Skin epidermis (tissue), 12 donors: ENCODE measurements around the gene ATP9B.
"Not testable (repeated sequence)": the region's sequence is repeated elsewhere in the genome, so short reads cannot be mapped to it uniquely, and the experiment has no call there.

ENCODE experiments used
- H3K27ac ChIP-seq, 21 experiments: fragments of 200-600 bp; sonication (generic) in 11 of 21; one replicate each; pipeline ENCODE4 v1.5.0; 2020; ENCODE audit warnings: mild to moderate bottlenecking in 3 of 21, inconsistent platforms in 2 of 21, moderate library complexity in 2 of 21
- H3K4me3 ChIP-seq, 7 experiments: fragments of 200-600 bp; sonication (generic) in 2 of 7; one replicate each; pipeline ENCODE4 v1.5.0; 2020; ENCODE audit warnings: inconsistent platforms in 2 of 7, mild to moderate bottlenecking in 2 of 7, moderate library complexity in 1 of 7

ATP9B gene

GRCh38 chr18:79068341-79068936 is 755 bp upstream of the ATP9B start:
- Histone ChIP-seq H3K27ac (peak overlapping the region; percentile 43 to 99 (median 94)), H3K4me3 (peak overlapping the region; percentile 72 to 100 (median 87))

GRCh38 chr18:79069717-79070151 is 540 bp downstream of the ATP9B start:
- Histone ChIP-seq H3K27ac (peak overlapping the region; percentile 75 to 99 (median 94)), H3K4me3 (peak overlapping the region; percentile 72 to 100 (median 87))

GRCh38 chr18:79070486-79070885 is 1.3 kb downstream of the ATP9B start:
- peak overlapping the region in 6 of 7 experiments; percentile 72 to 100 (median 84) for H3K4me3 ChIP-seq
- peak overlapping the region in 2 of 21 experiments; percentile 39 to 99 for H3K27ac ChIP-seq

DNA sequence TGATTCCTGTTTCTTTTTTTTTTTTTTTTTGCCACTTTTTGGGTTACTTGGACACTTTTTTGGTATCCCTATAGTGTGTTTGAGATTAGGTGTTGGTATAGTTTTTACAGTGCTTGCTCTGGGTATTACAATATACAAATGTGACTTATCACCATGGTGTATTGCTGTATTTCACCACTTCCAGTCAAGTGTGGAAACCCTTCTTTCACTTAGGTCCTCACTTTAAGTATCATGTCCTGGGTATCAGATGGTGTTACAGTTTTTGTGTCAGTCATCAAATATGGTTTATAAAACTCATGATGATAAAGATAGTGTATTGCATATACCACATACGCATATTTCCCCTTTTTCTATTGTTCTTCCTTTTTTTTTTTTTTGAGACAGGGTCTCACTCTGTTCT is 1.8 kb downstream of the ATP9B start:
- H3K27ac ChIP-seq = no peak overlapping the region
- H3K4me3 ChIP-seq = no peak overlapping the region

- Histone ChIP-seq H3K27ac (no peak overlapping the region), H3K4me3 (no peak overlapping the region)
Measured at GRCh38 chr18:79071503-79072210, 2.5 kb downstream of the ATP9B start.

DNA sequence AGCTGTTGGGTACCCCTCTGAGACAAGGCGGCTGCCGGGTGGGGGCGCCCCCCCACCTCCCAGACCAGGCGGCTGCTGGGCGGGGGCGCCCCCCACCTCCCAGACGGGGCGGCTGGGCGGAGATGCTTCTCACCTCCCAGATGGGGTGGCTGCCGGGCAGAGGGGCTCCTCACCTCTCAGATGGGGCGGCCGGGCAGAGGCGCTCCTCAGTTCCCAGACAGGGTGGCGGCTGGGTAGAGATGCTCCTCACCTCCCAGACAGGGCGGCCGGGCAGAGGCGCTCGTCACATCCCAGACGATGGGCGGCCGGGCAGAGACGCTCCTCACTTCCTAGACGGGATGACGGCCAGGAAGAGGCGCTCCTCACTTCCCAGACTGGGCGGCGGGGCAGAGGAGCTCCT is 3.5 kb downstream of the ATP9B start:
- not testable (repeated sequence) for H3K4me3 ChIP-seq, H3K27ac ChIP-seq

DNA sequence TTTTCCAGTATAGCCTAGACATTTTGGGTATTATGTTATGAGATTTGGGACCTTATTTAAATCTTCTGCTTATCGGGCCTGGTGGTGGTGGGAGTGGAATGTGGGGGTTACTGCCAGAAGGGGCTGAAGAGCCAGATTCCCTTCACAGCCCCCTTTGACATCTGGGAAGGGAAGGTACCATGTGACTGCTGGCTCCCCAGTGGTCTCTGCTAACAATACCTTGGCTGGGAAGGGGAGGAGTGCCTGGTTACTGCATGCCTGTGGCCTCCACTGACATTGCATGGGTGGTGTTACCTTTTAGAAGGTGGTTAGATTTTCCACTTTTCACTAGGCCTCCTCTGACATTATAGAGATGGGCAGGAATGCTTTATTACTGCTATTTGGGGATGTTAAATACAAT is 8.0 kb downstream of the ATP9B start:
- H3K4me3 ChIP-seq = no peak overlapping the region

GRCh38 chr18:79078791-79079190 is 9.6 kb downstream of the ATP9B start:
- not testable (repeated sequence) for H3K4me3 ChIP-seq, H3K27ac ChIP-seq

More for the DNA sequence above, 8.0 kb downstream of the ATP9B start:
- no peak overlapping the region for H3K27ac ChIP-seq

DNA sequence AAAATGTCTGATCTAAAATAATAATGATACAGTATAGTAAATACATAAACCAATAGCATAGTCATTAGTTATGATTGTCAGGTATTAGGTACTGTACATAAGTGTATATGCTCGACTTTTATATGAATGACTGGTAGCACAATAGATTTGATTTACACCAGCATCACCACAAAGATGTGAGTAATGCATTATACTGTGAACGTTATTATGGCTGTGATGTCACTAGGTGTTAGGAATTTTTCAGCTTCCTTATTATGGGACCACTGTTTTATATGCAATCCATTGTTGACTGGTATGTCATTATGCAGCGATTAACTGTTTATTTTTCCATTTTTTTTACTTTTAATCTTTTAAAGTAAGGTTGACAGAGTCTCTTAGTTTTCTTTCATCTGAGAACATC is 23.7 kb downstream of the ATP9B start:
- H3K4me3 ChIP-seq = no peak overlapping the region

DNA sequence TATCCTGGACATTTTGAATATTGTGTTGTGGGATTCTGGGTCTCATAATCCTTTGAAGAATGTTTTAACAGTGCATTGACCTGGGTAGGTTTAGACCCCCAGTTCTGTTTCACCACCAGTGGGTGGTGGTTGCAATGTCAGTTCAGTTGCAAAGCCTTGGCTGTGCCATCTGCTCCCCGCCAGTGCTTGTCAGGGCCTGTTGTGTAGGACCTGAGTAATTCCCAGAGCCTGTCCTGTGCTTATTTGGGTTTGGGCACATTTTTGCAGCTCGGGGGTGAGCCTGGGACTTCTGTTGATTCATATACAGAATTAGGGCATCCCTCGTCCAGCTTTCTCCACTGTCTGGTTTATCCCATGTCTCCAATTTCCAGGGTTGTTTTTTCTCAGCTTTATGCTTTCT is 24.8 kb downstream of the ATP9B start:
- H3K27ac ChIP-seq = no peak overlapping the region

More for the DNA sequence above, 23.7 kb downstream of the ATP9B start:
- no peak overlapping the region for H3K27ac ChIP-seq

GRCh38 chr18:79095216-79095615 is 26.0 kb downstream of the ATP9B start:
- Histone ChIP-seq H3K27ac (no peak overlapping the region), H3K4me3 (no peak overlapping the region)

More for the DNA sequence above, 24.8 kb downstream of the ATP9B start:
- no peak overlapping the region for H3K4me3 ChIP-seq

GRCh38 chr18:79100944-79101343 is 31.8 kb downstream of the ATP9B start:
- no peak overlapping the region for H3K4me3 ChIP-seq

GRCh38 chr18:79102886-79103285 is 33.7 kb downstream of the ATP9B start:
- H3K4me3 ChIP-seq = no peak overlapping the region
- no peak overlapping the region for H3K27ac ChIP-seq

More at GRCh38 chr18:79100944-79101343, 31.8 kb downstream of the ATP9B start:
- no peak overlapping the region for H3K27ac ChIP-seq

GRCh38 chr18:79104137-79104536 is 34.9 kb downstream of the ATP9B start:
- no peak overlapping the region for H3K27ac ChIP-seq

GRCh38 chr18:79105455-79105854 is 36.3 kb downstream of the ATP9B start:
- H3K4me3 ChIP-seq = no peak overlapping the region
- no peak overlapping the region for H3K27ac ChIP-seq

More at GRCh38 chr18:79104137-79104536, 34.9 kb downstream of the ATP9B start:
- no peak overlapping the region for H3K4me3 ChIP-seq

DNA sequence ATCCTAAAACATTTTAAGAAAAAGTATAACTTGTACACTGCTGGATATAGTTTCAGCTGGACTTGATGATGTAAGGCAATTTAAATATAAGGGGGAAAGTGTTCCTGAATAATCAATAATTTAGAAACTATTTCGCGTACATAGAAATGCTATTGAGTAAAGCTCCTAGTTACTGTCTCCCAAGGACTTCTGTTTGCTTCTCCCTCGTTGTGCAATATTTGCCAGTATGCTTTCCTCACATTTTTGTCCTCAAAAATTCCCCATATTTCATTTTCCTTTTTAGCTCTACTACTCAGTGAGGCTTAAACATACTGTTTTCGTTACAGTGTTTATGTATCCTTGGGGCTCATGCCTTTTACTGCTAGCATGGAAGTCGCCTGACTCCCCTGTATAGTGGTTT is 36.9 kb downstream of the ATP9B start:
- Histone ChIP-seq H3K4me3 (no peak overlapping the region), H3K27ac (no peak overlapping the region)

DNA sequence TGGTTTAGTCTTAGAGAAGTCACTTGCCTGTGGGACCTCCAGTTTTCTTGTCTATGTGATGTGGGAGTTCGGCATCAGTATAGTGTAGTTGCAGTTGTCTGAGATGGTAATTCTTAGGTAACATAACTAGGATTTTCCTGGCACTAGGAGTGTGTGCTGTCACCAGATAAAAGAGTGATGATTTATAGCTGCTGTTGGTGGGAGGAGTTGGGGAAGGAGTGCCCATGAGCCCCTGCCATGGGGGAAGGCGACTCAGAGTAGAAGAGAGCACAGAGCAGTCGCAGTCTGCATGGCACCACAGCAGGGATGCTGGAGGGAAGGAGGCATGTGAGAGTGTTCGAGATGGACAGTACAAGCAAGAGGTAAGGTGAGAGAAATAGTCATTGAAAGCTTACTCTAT is 38.7 kb downstream of the ATP9B start:
- H3K27ac ChIP-seq = no peak overlapping the region
- no peak overlapping the region for H3K4me3 ChIP-seq

DNA sequence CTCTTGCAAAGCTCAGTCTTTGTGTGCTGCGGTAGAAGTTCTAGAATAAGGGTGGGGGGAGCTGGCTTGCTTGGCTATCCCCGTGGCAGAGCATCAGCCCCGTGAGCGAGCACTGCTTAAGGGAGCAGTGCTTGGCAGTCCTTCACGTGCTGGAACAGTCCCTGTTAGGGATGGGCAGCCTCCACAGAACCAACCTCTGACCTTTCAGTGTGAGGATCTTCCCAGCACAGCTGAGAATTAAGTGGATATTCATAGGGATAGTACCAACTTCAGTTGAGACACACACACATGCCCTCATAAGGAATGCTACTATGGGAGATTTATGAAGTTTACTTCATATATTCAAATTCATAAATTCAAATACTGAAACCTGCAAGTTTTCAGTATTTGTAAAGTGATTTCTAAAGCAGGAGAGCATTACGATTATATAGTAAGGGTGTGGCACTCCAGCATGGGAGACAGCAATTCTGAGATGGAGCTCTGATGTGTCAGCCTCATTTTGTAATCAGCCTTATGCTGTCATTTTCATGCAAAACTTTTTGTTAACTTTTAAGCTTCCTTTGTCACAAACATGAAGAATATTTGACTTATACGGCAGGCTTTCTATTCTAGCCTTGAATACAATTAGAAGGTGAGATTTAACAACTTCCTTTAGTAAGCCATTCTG is 39.5 kb downstream of the ATP9B start:
- Histone ChIP-seq H3K27ac (peak overlapping the region in 1 of 21 experiments; percentile 35), H3K4me3 (no peak overlapping the region)

GRCh38 chr18:79111483-79111882 is 42.3 kb downstream of the ATP9B start:
- H3K27ac ChIP-seq = no peak overlapping the region
- H3K4me3 ChIP-seq = no peak overlapping the region

- Histone ChIP-seq H3K27ac (no peak overlapping the region), H3K4me3 (no peak overlapping the region)
Measured at GRCh38 chr18:79117385-79117784, 48.2 kb downstream of the ATP9B start.

DNA sequence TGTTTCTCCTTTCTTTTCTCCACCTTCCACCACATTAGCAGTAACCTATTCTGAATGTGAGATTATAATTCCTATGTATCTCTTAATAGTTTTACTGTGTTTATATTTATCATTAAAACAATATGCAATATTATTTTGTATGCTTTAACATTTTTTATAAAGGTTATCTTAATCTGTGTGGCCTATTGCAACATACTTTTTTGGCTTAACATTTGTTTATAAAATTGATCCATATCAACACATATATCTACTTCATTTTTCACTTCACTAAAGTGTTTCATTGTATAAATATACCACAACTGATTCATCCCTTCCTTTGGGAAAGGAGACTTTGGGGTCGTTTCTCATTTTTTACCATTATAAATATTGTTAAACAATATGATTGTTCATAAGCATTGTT is 48.6 kb downstream of the ATP9B start:
- H3K27ac ChIP-seq = no peak overlapping the region

More for the DNA sequence above, 48.6 kb downstream of the ATP9B start:
- no peak overlapping the region for H3K4me3 ChIP-seq
